KG1 (cell line): ENCODE results near the gene GMDS.

Experiments used
- DNase-seq: peaks from one replicate; lab custom pipeline; 2025; lab: John Stamatoyannopoulos, UW

Gene GMDS

GRCh38 chr6:1940381-1940780 lies 305.0 kb downstream of the GMDS start:
- no peak for DNase-seq

- DNase-seq: no peak
These were observed 312.1 kb downstream of the GMDS start for GRCh38 chr6:1933292-1933691.

- no peak for DNase-seq
These were observed 313.6 kb downstream of the GMDS start for GRCh38 chr6:1931817-1932216.

GRCh38 chr6:1930356-1930755 lies 315.0 kb downstream of the GMDS start:
- DNase-seq: no peak

GRCh38 chr6:1929931-1930330 lies 315.5 kb downstream of the GMDS start:
- no peak for DNase-seq

GRCh38 chr6:1925743-1926430 lies 319.5 kb downstream of the GMDS start:
- no peak for DNase-seq

- DNase-seq: no peak
These were observed 322.0 kb downstream of the GMDS start for GRCh38 chr6:1923449-1923848.

GRCh38 chr6:1917626-1918371 lies 327.6 kb downstream of the GMDS start:
- no peak for DNase-seq

- DNase-seq: no peak
These were observed 328.9 kb downstream of the GMDS start for GRCh38 chr6:1916334-1917070.

- DNase-seq: no peak
These were observed 330.2 kb downstream of the GMDS start for GRCh38 chr6:1915226-1915625.

GRCh38 chr6:1913577-1913976 lies 331.8 kb downstream of the GMDS start:
- no peak for DNase-seq

GRCh38 chr6:1912731-1913130 lies 332.7 kb downstream of the GMDS start:
- no peak for DNase-seq

GRCh38 chr6:1911474-1911873 lies 333.9 kb downstream of the GMDS start:
- DNase-seq: no peak

GRCh38 chr6:1910621-1911407 lies 334.6 kb downstream of the GMDS start:
- no peak for DNase-seq

- DNase-seq: no peak
These were observed 336.6 kb downstream of the GMDS start for GRCh38 chr6:1908784-1909183.

GRCh38 chr6:1906609-1907008 lies 338.8 kb downstream of the GMDS start:
- DNase-seq: no peak

GRCh38 chr6:1906014-1906413 lies 339.4 kb downstream of the GMDS start:
- DNase-seq: no peak

- no peak for DNase-seq
These were observed 340.5 kb downstream of the GMDS start for GRCh38 chr6:1904898-1905297.

- DNase-seq: no peak
These were observed 341.0 kb downstream of the GMDS start for GRCh38 chr6:1904466-1904799.

- no peak for DNase-seq
These were observed 341.5 kb downstream of the GMDS start for GRCh38 chr6:1903780-1904465.

GRCh38 chr6:1901556-1901955 lies 343.8 kb downstream of the GMDS start:
- DNase-seq: no peak

GRCh38 chr6:1896897-1897296 lies 348.5 kb downstream of the GMDS start:
- no peak for DNase-seq
